GM19023 (cell line): ENCODE measurements around the gene RHOG.

ENCODE experiments used
- ATAC-seq: cut with Tn5 transposase; IDR thresholded peaks from one replicate; pipeline ENCODE4 v1.9.1; 2021; ENCODE audit warnings: mild to moderate bottlenecking, moderate library complexity; ENCODE audit not compliant: unreplicated experiment

Gene RHOG

GRCh38 chr11:3840870-3841425 lies at the start of gene RHOG:
RHOG (minus strand) TSS chr11:3840959; CDS start chr11:3828138, 12,821 bp downstream.
- ATAC-seq: peak; percentile 59

GRCh38 chr11:3890014-3890413 lies 49.3 kb upstream of the RHOG start:
- ATAC-seq: no peak

GRCh38 chr11:3888876-3889275 lies 48.1 kb upstream of the RHOG start:
- no peak for ATAC-seq

- ATAC-seq: no peak
Observed at GRCh38 chr11:3886985-3887384, 46.2 kb upstream of the RHOG start.

- no peak for ATAC-seq
Observed at GRCh38 chr11:3885855-3886254, 45.1 kb upstream of the RHOG start.

- no peak for ATAC-seq
Observed at GRCh38 chr11:3882655-3883054, 41.9 kb upstream of the RHOG start.

GRCh38 chr11:3880724-3881123 lies 40.0 kb upstream of the RHOG start:
- ATAC-seq: no peak

- peak; percentile 40 for ATAC-seq
Observed at GRCh38 chr11:3879967-3880542, 39.3 kb upstream of the RHOG start.

GRCh38 chr11:3879216-3879966 lies 38.6 kb upstream of the RHOG start:
- ATAC-seq: peak; percentile 46

- no peak for ATAC-seq
Observed at GRCh38 chr11:3878258-3878584, 37.5 kb upstream of the RHOG start.

GRCh38 chr11:3877364-3878257 lies 36.9 kb upstream of the RHOG start:
- ATAC-seq: no peak

GRCh38 chr11:3876613-3877012 lies 35.9 kb upstream of the RHOG start:
- no peak for ATAC-seq

GRCh38 chr11:3873712-3874349 lies 33.1 kb upstream of the RHOG start:
- ATAC-seq: no peak

- peak; percentile 54 for ATAC-seq
Observed at GRCh38 chr11:3867209-3868091, 26.7 kb upstream of the RHOG start.

GRCh38 chr11:3866836-3867208 lies 26.1 kb upstream of the RHOG start:
- ATAC-seq: no peak

GRCh38 chr11:3866206-3866605 lies 25.4 kb upstream of the RHOG start:
- ATAC-seq: no peak

GRCh38 chr11:3865388-3866193 lies 24.8 kb upstream of the RHOG start:
- ATAC-seq: no peak

GRCh38 chr11:3861683-3862082 lies 20.9 kb upstream of the RHOG start:
- ATAC-seq: no peak

GRCh38 chr11:3860898-3861393 lies 20.2 kb upstream of the RHOG start:
- ATAC-seq: peak; percentile 30
